T-helper 17 cell (primary cell): ENCODE measurements around the gene HSDL2. TPM values are rescaled to one million over a fixed set of nuclear protein-coding genes. Genes with fewer than 3 reads are reported as not detected.
"Not testable (repeated sequence)": the region's sequence is repeated elsewhere in the genome, so short reads cannot be mapped to it uniquely, and the experiment has no call there.

Experiments used
- ATAC-seq: fragments of 150-1000 bp; cut with Tn5 transposase; 2 replicates; pipeline ENCODE4 v1.10.0; 2021; ENCODE audit warnings: mild to moderate bottlenecking, moderate library complexity
- DNase-seq, 3 donors: peaks; one replicate each; pipeline versions ENCODE4 v3.0.0 to v3.0.0-alpha.2; 2020 to 2021
- H3K9me3 ChIP-seq: one replicate; pipeline ENCODE4 v1.7.0; 2013; ENCODE audit warnings: low read length, mild to moderate bottlenecking; ENCODE audit not compliant: control insufficient read depth, poor library complexity, severe bottlenecking
- H3K27ac Mint-ChIP-seq: one replicate; pipeline ENCODE4 v1.8.0; 2022; ENCODE audit warnings: mild to moderate bottlenecking, moderate library complexity, mixed read lengths
- H3K27me3 Mint-ChIP-seq: one replicate; pipeline ENCODE4 v1.8.0; 2022; ENCODE audit warnings: mixed read lengths
- H3K36me3 Mint-ChIP-seq: one replicate; pipeline ENCODE4 v1.8.0; 2022; ENCODE audit warnings: low read depth, mixed read lengths
- H3K4me1 Mint-ChIP-seq: one replicate; pipeline ENCODE4 v1.8.0; 2022; ENCODE audit warnings: mild to moderate bottlenecking, mixed read lengths
- H3K4me3 Mint-ChIP-seq: one replicate; pipeline ENCODE4 v1.8.0; 2022; ENCODE audit warnings: mild to moderate bottlenecking, moderate library complexity, mixed read lengths
- total RNA-seq, 4 donors: library from RNA in 2 of 4; stranded (reverse) in 2 of 4; gene quantifications; one replicate each; pipeline ENCODE4 v1.2.3 and lab custom pipeline; 2022 to 2026

Gene HSDL2
- total RNA-seq, 2 donors from 2014 or later: 7.9 to 10.1 TPM

DNA sequence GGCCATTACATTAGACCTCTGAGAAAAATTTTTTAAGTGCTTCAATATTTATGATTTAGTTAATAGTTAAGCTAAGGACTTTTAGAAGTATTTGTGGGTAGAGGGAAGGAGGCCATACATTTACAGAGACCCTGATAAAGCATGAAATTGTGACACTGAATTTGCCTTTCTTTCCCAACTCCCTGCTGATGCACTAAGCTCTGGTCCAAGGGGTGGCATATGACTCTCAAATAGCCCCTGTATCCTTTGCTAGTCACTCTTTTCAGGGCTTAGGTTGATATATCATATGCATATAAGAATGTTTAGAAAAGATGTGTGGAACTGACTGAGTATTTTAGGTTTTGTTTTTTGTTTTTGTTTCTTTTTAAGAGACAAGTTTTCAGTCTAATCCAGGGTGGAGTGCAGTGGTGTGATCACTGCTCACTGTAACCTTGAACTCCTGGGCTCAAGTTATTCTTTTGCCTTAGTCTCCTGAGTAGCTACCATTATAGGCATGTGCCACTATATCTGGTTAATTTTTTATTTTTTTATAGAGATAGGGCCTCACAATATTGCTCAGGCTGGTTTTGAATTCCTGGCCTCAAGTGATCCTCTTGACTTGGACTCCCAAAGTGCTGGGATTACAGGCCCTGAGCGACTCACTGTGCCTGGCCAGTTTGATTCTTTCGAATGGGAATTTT lies 127.2 kb downstream of the HSDL2 start:
- H3K4me1 Mint-ChIP-seq: no peaks in the 10 kb centered on the region
- no peak overlapping the region for H3K27ac Mint-ChIP-seq

DNA sequence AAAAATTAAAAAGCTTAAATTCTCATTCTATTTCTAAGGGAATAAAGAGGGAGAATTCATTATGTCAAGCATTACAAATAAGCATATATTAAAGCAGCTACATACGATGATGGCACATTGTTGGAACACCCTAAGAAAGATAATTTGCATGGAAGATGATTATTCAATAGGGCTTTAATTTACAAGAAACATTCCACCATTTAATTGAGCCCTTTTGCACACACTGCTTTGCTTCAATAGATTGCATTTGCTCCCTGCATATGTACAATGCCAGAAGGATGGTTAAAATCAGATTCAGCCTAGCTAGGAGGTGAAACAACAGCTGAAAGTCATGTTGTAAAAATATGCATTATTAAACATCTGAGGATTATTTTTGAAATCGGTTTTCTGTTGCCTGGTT lies 128.5 kb downstream of the HSDL2 start:
- H3K4me1 Mint-ChIP-seq: no peaks in the 10 kb centered on the region
- H3K27me3 Mint-ChIP-seq: no peaks in the 10 kb centered on the region
- no peaks in the 10 kb centered on the region for H3K9me3 ChIP-seq
- no peak overlapping the region for H3K4me3 Mint-ChIP-seq
- no peaks in the 10 kb centered on the region for H3K36me3 Mint-ChIP-seq
- DNase-seq (no peak), ATAC-seq (no peak)
- no peak overlapping the region for H3K27ac Mint-ChIP-seq

More for the DNA sequence above, 127.2 kb downstream of the HSDL2 start:
- no peaks in the 10 kb centered on the region for H3K9me3 ChIP-seq
- DNase-seq (no peak), ATAC-seq (no peak)
- H3K4me3 Mint-ChIP-seq: no peak overlapping the region
- H3K36me3 Mint-ChIP-seq: no peaks in the 10 kb centered on the region
- H3K27me3 Mint-ChIP-seq: no peaks in the 10 kb centered on the region

DNA sequence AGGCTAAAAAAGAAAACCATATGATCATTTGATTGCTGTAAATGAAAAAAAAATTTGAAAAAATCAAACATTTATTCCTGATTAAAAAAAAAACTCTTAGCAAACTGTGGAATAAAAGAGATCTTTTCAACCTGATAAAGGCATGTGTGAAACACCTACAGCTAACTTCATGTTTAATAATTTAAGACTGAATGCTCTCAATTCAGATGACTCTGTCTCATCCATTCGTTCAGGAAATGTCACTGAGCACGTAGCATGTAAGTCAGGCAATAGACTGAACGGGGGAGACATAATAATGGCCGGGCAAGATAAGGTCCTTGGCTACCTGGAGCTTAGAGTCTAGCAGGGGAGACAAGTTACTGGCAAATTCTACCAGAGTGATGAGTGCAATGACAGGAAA lies 132.5 kb downstream of the HSDL2 start:
- H3K9me3 ChIP-seq, H3K27me3 Mint-ChIP-seq, ATAC-seq, H3K4me1 Mint-ChIP-seq, DNase-seq, H3K4me3 Mint-ChIP-seq, H3K27ac Mint-ChIP-seq, H3K36me3 Mint-ChIP-seq: not testable (repeated sequence)

DNA sequence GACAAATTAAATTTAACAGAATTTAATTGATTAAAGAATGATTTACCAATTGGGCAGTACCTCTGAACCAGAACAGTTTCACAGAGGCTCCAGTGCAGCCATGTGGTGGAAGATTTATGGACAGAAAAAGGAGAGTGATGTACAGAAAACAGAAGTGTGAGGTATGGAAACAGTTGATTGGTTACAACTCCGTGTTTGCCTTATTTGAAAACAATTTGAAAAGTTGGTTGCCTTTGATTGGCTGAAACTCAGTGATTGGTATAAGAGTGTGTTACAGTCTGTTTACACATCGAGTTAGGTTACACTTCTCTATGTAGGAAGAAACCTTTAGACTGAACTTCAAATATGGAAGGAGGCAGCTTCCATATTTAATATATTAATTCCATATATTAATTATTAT lies 136.9 kb downstream of the HSDL2 start:
- no peaks in the 10 kb centered on the region for H3K27me3 Mint-ChIP-seq
- peaks cover 4% of the 10 kb centered on the region for H3K4me1 Mint-ChIP-seq
- no peak overlapping the region for H3K4me3 Mint-ChIP-seq
- ATAC-seq (no peak), DNase-seq (no peak)
- H3K9me3 ChIP-seq: no peaks in the 10 kb centered on the region
- no peaks in the 10 kb centered on the region for H3K36me3 Mint-ChIP-seq
- H3K27ac Mint-ChIP-seq: peak overlapping the region; percentile 6

DNA sequence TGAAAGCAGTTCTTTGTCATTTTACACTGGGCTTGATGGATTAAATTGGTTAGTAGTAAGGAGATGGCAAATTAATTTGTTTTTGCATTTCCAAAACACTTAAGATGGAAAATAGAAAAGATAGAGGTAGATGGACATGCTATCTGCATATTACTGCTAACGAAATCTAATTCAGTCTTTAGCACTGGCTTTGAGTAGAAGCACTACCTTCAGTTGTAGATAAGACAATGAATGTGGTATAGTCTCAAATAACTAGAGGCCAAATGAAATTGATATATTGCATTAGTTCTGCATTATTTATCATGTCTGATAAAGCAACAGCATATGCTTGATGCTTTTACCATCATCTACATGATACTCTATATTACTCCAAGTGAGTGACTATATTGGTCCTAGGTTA lies 140.2 kb downstream of the HSDL2 start:
- no peaks in the 10 kb centered on the region for H3K9me3 ChIP-seq
- ATAC-seq (no peak), DNase-seq (no peak)
- Mint-ChIP-seq H3K27ac (no peak overlapping the region), H3K27me3 (no peaks in the 10 kb centered on the region), H3K4me3 (no peak overlapping the region), H3K36me3 (no peaks in the 10 kb centered on the region), H3K4me1 (peaks cover 4% of the 10 kb centered on the region)

DNA sequence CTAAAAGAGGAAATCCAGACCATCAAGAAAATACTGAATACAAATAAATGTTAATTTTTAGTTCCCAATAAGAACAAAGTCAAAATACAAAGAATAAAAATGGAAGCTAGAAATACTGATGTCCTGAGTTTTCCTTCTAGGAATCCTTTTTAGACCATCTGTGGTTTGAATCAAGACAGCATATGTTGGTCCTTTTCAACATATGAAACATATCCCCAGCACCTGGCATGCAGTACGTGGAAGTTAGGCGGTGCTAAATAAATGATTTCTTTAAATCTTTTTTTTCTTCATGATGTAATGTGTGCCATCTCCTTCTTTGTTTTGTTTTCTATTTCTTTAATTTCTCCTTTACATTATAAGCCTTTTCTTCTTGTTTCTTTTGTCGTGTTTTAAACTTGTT lies 140.7 kb downstream of the HSDL2 start:
- H3K9me3 ChIP-seq: no peaks in the 10 kb centered on the region
- ATAC-seq: no peak
- Mint-ChIP-seq H3K4me3 (no peak overlapping the region), H3K4me1 (peaks cover 4% of the 10 kb centered on the region), H3K27ac (no peak overlapping the region), H3K27me3 (no peaks in the 10 kb centered on the region), H3K36me3 (no peaks in the 10 kb centered on the region)
- no peak for DNase-seq

Other genes with a start within 250 kb of the HSDL2 start
- gene SUSD1, start 204.8 kb upstream of the HSDL2 start, total RNA-seq: 10 to 100 TPM; 11.8 to 23.7 TPM
- 100 to 1,000 TPM; 132 to 140 TPM for gene PTBP3, start 46.5 kb upstream of the HSDL2 start, total RNA-seq
- 1 to 10 TPM; 2.1 to 2.8 TPM for gene KIAA1958, start 106.7 kb downstream of the HSDL2 start, total RNA-seq